Measurements from ENCODE around the gene PRLR.

DNA sequence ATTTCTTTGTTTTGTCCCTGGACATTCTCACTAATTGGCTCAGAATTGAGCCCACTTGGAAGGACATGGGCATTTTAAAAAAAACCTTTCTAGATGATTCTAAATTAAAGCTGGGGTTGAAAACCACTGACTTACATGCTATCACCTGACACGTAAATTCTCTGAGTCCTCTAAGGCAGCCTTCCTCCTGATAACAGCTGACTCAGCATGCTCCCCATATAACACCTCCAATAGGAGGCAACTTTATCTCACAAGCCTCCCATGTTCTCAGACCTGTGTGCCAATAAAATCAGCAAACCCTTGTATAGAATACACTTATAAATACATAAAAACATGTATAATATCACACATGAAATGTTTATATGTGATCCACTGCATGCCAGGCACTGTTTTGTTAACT is 133.4 kb downstream of the PRLR start:
- TF ChIP-seq, protein P1, sequence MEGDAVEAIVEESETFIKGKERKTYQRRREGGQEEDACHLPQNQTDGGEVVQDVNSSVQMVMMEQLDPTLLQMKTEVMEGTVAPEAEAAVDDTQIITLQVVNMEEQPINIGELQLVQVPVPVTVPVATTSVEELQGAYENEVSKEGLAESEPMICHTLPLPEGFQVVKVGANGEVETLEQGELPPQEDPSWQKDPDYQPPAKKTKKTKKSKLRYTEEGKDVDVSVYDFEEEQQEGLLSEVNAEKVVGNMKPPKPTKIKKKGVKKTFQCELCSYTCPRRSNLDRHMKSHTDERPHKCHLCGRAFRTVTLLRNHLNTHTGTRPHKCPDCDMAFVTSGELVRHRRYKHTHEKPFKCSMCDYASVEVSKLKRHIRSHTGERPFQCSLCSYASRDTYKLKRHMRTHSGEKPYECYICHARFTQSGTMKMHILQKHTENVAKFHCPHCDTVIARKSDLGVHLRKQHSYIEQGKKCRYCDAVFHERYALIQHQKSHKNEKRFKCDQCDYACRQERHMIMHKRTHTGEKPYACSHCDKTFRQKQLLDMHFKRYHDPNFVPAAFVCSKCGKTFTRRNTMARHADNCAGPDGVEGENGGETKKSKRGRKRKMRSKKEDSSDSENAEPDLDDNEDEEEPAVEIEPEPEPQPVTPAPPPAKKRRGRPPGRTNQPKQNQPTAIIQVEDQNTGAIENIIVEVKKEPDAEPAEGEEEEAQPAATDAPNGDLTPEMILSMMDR (IDR thresholded peaks at IDR 0.05; ENCODE audit: borderline replicate concordance, extremely low read depth, low read length, poor library complexity, severe bottlenecking), result no peak
- TF ChIP-seq EZH2 (IDR thresholded peaks at IDR 0.05; ENCODE audit: borderline replicate concordance, low read depth, low read length, severe bottlenecking), result no peak
